NCI-H2196 (cell line): Measurements from ENCODE around the gene CACNA1D.
A peak's percentile ranks its signal among the peaks of the same experiment; 100 is the strongest.

Experiments
- DNase-seq: peaks from one replicate; lab custom pipeline; 2025; ENCODE audit not compliant: unreplicated experiment; lab: John Stamatoyannopoulos, UW

CACNA1D gene

DNA sequence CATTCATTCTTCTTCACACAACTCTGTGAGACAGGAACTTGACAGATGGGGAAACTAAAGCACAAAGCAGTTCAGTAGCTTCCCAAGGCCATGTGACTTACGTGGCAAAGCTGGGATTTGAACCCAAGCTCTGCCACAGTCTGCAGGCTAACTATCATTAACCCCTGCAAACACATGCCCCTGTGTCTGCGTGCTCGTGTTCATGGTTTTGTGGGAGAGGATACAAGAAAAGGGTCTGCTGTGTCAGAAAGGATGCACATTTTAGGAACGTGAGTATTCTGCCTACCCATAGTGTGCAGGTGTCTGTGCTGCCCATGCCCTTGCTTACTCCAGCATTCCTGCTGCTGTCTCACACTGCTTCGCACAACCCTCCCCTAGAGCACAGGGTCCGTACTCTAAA is 214.8 kb downstream of the CACNA1D start:
- no peak for DNase-seq

DNA sequence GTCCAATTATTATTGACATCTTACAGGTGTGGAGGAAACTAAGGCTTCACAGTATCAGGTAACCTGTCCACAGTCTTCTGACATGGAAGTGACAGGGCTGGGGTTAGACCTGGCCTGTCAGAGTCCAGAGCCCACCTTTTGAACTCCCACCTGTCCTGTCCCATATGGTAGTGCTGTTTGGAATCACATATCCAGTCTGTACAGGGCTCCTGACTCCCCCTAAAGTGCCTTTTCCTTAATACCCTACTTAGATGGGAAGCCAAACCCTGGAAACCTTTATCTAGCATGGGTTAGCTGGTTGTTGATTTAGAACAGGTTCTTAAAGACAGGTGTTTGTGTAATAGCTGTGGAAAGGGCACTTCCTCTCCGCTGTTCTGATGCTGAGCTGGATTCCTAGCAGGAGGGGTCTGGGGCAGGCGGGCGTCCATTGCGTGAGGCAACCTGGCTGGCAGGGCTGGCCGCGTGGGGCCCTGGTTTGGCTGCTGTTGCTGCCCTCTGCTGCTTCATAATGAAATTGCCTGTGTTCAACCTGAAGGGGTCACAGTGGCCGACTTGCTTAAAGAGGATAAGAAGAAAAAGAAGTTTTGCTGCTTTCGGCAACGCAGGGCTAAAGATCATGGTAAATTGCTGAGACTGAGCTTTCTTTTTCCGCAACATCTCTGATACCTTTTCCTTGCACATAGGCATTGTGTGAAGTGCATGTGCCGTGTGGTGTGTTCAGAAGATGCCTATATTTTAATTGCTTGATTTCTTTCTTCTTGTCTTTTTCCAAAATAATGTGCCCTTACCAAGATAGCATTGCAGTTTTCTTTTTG is 215.7 kb downstream of the CACNA1D start:
- DNase-seq = peak; percentile 68

DNA sequence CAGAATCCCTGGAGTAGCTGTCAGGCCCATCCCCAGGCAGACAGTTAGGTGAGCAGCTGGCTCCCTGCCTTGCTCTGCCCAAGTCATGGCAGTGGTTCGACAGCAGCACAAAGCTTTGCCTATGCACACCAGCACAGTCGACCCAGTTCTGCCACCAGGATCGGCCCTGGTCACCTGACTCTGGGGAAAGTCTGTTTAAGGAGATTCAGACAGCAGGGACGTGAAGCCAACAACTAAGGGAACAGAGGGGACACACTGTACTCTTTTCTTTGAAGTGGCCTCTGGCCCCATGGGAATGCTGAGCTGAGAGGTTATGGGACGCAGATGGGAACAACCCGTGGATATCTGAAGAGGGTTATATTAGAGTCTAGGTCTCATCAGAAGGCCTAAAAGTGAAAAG is 217.0 kb downstream of the CACNA1D start:
- no peak for DNase-seq

DNA sequence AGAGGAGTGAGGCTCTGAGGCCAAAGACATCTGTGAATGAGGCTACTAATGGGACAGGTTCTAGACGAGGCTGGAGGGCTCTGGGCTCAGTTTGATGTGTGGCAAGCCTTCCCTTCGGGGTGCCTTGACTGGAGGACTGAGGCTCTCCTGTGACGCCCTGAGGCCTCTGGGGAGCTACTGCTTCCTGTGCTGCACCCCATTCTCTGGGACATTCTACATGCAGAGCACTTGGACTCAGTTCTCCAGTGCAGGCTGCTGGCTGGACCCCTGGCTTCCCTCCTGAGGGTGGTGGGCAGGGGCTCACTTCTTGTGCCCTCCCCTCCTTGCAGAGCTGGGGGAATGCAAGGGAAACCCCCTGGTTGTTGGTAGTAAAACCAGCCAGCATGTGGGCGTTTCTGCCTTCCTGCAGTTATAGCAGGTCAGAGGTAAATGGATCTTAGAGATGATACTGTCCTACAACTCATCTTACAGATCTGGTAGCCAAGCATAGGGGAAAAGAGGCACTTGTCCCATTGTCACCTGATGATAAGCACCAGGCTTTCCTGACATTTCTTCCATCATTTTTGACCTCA is 218.5 kb downstream of the CACNA1D start:
- no peak for DNase-seq

DNA sequence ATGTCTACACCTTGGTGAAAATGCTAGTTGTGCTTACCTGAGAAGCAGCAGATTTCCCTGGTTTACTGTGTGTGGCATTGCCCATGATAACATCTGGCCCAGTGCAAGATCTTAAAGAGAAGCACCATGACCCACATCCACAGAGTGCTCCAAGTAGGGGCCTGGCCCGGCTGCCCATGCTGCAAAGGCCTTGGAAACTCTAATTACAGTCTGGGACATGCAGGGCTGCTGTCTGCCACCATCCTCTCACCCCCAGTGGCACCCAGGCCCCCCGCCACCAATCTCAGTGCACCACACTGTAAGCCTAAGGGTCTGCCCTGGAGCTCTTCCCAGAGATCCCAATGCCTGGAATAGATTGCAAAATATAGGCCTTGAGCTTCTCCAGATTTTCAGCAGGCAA is 219.2 kb downstream of the CACNA1D start:
- DNase-seq = no peak

DNA sequence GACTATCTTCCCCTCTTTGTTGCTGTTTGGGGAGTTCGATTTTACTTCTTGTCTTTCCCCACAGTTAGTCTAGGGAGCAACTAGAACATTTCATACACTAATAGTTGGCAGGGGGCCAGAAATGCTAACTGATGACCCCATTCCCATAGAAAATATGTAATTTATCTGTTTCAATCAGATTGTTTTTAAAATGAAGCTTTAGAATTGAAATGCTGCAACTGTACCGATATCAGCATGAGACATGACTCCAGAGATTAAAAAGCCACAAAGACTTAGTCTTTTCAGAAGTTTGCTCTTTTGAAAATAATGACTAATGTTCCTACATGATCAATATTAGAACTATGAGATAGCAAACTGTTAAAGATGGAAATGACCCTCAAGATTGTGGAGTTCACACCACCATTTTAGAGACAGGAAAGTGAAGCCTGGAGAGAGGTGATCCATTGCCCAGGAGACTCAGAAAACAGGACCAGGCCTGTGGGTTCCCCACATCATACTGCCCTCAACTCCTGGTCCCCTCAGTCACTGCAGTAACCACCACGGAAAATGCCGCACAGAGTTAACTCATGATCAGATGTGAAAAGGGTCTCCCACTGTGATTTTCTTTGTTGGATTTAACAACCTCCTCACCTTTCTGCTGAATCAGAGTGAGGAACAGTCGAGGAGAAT is 221.5 kb downstream of the CACNA1D start:
- DNase-seq = no peak

DNA sequence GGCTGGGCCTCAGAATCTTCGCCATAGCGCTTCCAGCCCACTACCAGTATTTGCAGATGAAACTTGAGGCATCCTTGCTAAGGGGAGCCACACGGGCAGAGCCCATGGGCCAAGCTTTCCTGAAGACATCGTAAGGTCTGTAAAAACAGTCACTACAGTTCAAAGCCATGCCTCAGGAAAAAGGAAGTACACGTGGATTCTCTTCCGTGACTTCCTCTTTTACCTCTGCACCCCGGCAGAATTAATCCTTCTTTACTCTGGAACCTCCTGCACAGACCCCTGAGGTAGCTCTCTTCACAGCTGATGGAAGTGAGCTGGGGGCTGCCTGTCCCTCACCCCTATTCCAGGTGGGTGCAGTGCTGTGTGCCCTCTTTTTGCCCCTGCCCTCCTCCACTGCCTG is 222.6 kb downstream of the CACNA1D start:
- DNase-seq = no peak

DNA sequence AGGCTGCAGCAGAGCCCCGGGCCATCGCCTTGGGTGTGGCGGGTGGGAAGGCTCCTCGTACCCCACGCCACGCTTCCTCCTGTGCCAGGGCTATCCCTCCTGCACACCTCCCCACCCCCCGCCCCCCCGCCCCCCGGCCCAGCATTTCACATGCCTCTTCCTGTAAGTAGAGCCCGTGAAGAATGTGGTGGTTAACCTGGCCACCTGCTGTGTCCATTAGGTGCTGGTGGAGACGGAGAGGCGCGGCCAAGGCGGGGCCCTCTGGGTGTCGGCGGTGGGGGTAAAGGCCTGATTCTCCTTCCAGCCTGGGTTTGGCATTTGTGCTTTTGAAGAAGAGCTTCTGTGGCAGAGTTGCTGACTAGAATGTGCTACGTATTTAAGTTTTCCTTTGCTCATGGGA is 224.1 kb downstream of the CACNA1D start:
- DNase-seq = no peak

DNA sequence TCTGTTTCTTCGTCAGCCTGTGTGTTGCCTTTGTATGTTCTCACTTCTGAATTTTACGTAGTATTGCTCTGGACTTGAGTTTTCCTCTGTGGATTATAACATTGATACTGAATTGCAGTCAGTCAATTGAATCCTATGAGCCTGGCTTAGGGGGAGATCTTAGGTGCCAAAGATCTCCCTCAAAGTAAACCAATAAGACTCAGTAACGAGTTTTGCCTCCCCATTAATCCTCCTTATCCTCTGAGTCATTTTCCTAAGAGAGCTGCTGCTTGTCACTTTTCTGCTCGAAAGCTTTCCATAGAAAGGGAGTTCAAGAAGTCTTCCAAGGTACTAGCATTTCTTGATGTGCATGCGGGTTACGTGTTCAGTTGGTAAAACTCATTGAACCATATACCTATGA is 225.4 kb downstream of the CACNA1D start:
- DNase-seq = no peak

DNA sequence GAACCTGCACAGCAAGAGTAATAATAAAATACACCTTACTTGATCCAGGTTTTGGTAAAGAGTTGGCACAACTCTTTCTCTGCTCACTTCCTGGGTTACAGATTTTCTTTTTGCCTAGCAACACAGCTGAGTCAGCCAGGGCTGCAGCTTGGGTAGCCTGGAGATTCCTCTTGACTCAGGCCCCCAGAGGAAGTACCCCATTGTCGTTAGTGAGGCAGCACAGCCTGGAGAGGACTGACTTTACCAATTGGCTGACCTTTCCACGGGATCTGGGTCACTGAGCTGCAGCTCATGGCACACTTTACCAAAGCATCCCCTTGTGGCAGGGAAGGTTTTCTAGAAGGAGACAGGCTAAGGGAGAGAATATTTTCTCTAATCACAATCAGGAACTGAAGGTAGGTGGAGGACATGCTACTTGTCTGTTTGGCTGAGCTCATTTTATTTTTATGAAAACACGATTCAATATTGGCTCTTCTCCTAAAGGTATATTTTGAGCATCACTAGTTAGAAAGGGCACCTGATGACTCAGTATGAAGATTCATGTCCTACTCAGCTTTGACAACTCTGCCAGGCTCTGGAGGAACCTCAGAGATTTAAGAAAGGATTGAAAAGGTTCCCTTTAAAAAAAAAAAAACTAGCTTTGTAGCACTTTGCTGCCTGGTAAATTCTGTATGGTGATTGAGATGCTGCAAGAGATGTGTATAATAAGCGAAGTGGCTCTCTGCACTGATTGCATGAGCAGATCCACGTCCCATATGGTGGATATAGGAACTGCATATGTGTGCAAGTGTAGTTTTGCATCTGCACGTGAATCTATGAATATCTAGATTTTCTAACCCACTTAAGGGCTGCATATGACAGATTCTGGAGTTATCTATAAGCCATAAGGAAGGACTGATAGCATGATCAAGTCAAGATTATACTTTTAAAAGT is 227.0 kb downstream of the CACNA1D start:
- no peak for DNase-seq

DNA sequence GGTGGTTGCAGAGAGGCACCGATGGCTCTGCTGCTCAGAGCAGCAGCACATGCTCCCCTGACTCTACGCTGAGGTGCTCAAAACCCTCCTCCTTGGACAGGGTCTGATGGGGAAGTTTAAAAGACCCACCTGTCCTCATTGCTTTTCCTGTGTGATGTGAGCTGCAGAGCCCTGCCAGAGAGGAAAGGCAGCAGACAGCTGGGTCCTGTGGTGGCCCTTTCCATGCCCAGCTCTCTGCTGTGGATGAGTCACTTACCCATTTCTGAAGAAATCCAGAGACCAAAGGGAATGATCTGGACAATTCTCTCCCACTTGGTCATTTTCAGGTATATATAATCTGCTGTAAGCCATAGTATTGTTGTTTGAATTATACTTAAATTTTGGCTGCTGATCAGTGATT is 230.2 kb downstream of the CACNA1D start:
- DNase-seq = no peak

DNA sequence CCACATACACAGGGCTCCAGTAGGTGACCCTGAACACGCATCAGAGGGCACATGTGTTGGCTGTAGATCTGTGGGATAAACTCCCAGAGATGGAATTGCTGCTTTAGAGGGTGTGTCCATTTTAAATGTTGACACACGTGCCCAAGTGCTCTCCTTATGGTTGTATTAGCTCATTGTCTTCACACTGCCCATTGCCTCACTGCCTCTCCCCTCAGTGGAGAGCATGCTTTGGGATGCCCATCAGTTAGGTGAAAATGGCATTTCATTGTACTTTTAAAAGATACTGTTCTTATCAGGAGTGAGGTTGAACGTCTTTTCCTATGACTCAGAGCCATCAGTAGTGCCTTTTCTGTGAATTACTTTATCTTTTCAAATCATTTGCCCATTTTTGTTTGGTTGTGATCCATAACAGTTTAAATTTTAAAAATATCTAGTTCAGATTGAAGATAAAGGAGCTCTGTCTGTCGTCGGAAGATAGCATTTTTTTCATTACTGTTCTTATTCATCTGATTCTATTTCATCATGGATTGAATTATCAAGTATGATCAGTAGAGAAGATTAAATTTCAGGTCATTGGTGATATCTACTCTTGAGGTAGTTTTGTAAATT is 231.1 kb downstream of the CACNA1D start:
- DNase-seq = no peak

DNA sequence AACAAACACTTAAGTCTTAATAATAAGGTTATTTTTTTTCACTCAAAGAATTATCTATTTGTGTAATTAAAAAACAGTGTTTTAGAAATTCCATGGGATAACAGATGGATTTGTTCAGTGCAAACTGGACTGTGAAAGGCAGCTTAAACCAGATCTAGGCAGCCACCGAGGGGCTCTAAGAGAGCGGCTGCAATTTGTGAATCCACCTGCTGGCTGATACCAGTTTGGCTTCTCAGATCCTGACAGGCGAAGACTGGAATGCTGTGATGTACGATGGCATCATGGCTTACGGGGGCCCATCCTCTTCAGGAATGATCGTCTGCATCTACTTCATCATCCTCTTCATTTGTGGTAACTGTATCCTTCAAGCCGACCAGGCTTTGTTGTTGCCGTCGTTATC is 232.2 kb downstream of the CACNA1D start:
- DNase-seq = no peak

DNA sequence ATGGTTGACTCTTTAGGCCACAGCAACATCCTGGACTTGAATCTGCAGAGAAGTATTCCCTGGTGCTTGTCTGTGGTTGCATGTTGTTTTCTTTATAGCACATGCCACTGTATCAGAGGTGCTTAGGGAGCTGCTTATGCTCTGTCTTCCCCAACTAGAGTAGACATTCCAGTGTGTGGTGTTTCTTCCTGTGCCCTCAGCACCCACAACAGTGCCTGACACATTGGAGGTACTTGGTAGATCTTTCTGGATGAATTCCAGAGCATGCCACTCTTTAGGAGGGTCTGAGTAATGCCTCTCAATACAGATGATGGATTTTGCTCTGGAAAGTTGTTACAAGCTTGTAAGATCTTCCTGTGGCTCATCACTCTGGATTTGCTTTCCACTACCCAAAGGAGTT is 234.2 kb downstream of the CACNA1D start:
- no peak for DNase-seq

DNA sequence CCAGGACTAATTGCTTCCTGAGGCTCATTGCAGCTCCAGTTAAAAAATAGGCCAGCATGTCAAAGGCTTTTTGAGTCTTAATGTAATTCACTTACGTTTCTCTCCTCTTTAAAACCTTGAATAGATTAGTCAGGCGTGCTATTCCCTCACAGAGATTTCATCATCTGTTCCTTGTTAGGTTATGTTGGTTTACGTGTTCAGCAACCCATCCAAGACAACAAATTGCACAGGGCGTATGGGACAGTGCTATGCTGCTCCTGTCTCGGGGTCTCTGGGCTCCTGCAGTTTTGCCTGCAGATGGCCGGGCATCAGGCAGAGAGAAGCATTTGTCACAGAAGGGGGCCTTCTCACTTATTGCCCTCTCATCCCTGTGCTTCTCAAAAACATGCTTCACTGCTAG is 234.7 kb downstream of the CACNA1D start:
- DNase-seq = no peak

DNA sequence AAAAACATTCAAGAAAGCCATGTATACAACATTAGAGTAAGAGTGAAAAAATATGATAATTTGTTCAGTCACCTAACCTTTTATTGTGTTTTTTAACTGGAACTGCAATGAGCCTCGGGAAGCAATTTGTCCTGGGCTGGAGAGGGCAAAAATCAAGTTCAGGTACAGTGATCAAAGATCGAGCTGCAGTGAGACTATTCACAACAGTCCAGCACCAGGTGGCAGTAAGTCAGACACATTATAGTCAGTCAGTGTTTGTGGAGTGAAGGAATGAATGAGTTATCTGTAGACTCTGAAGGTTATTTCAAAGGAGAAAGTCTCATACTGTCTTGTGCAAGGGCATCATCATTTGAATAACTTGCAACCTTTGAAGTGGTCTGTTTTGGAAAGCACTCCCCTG is 235.2 kb downstream of the CACNA1D start:
- no peak for DNase-seq

DNA sequence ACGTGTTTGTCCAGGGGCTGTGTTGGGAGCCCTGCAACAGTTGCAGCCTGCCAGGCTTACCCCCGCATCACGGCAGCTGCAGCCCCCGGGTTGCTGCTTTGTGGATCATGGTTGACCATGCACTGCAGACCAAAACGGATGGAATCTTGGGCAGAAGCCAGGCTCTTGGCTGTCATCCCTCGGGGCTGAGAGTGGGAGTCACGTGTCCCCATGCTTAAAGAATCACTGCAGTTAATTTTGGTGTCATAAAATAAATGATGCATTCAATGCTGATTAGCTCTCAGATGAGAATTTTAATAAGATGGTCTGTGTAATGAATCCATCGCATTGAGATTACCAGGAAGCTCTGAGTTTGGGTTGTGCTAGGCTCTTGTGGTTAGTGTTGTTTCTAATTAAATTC is 236.2 kb downstream of the CACNA1D start:
- no peak for DNase-seq

DNA sequence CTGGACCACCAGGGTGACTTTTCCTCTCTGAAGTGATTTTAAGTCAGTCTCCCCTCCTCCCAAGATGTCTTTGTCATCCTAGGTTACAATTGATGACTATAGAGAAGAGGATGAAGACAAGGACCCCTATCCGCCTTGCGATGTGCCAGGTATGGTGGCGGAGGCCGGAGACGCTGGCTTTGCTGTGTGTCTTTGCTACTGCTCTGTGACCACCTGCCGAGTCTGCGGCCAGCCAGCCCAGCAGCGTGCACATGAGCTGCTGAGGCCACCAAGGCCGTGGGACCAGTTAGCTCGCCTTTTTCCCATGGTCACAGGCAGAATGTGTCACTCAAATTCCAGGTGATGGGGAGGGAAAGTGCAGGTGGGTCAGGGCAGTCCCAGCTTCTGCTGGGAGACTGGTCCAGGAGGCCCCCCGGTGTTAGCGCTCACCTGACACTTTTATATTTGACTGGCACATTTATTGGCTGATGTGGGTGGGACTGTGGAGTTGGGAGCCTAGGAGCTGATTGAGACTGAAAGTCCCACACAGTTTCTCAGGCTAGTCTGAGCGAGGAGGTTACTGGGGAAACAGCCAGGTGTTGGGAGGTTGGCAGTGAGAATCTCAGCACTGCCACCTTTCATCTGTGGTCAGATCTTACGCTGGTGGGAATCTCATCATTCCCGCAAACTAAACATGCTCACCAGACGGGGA is 237.7 kb downstream of the CACNA1D start:
- DNase-seq = no peak

DNA sequence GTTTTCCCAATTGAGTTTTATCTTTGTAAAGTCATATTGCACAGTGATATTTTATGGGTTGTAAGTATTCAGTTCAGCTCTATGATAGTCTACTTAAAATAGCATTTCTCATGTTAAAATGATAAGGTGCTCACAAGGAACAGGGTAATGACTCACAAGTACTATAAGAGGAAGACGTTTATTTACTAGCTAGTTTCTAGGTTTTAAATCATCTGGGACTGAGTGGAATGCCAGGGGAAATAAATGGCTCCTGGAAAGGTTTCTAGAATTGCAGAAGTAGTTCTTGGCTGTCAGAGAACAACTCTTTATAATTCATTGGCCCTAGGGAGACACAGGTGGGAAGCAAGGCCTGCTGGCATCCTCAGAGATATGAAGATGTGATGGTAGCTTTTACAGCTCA is 239.0 kb downstream of the CACNA1D start:
- DNase-seq = no peak

DNA sequence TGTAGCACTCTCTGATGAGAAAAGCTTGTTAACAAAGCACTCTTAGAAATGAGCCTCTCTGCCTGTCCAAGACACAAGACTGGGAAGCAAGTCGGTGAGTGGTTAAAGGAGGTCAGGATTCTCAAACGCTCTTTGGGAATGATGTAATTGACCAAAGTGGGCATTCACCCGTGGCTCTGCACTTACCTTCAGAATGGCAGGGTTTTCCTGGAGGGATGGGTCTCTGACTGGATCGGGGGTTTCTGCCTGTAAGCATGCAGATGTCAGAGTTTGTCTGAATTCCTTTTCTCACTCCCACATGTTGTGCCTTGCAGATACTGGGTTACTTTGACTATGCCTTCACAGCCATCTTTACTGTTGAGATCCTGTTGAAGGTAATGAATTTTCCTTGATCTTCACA is 245.6 kb downstream of the CACNA1D start:
- no peak for DNase-seq
